ENCODE measurements around the gene OVOL1. TPM values are rescaled to one million over a fixed set of nuclear protein-coding genes. Genes with fewer than 3 reads are reported as not detected.

OVOL1 gene
- total and polyA plus RNA-seq, 2 experiments from 2014 or later, result 1.5 to 3.3 TPM

DNA sequence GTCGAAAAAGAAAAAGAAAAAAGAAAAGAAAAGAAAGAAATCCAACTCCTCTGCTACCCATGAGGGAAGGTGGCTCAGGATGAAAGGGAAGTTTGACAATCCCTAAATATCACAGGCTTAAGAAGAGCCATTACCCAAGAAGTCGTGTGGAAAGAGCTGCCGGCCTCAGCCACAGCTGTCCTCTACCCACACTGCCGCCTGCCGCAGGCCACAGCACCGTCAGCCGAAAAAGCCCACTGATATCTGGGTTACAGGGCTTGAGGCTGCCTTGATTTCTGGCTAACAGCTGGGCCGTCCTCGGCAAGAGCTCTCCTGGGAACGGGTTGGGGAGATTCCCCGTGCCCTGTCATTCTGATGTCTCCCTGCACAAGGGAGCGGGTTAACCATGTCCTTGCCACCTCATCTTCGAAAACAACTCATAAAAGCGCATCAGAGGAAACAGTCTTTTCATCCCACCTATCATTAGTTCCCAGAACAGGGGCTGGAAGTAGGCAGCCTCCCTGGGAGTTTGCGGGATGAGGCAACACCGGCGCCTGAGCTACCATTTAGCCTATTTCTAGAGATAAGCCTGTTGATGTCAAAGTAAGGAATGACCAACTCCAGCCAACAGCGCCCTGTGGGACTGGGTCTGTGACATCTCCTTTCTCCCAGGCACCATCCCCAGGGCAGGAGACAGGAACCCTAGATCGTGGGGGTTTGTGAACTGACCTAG is 25.1 kb downstream of the OVOL1 start (continued):
- TF ChIP-seq, protein P1, sequence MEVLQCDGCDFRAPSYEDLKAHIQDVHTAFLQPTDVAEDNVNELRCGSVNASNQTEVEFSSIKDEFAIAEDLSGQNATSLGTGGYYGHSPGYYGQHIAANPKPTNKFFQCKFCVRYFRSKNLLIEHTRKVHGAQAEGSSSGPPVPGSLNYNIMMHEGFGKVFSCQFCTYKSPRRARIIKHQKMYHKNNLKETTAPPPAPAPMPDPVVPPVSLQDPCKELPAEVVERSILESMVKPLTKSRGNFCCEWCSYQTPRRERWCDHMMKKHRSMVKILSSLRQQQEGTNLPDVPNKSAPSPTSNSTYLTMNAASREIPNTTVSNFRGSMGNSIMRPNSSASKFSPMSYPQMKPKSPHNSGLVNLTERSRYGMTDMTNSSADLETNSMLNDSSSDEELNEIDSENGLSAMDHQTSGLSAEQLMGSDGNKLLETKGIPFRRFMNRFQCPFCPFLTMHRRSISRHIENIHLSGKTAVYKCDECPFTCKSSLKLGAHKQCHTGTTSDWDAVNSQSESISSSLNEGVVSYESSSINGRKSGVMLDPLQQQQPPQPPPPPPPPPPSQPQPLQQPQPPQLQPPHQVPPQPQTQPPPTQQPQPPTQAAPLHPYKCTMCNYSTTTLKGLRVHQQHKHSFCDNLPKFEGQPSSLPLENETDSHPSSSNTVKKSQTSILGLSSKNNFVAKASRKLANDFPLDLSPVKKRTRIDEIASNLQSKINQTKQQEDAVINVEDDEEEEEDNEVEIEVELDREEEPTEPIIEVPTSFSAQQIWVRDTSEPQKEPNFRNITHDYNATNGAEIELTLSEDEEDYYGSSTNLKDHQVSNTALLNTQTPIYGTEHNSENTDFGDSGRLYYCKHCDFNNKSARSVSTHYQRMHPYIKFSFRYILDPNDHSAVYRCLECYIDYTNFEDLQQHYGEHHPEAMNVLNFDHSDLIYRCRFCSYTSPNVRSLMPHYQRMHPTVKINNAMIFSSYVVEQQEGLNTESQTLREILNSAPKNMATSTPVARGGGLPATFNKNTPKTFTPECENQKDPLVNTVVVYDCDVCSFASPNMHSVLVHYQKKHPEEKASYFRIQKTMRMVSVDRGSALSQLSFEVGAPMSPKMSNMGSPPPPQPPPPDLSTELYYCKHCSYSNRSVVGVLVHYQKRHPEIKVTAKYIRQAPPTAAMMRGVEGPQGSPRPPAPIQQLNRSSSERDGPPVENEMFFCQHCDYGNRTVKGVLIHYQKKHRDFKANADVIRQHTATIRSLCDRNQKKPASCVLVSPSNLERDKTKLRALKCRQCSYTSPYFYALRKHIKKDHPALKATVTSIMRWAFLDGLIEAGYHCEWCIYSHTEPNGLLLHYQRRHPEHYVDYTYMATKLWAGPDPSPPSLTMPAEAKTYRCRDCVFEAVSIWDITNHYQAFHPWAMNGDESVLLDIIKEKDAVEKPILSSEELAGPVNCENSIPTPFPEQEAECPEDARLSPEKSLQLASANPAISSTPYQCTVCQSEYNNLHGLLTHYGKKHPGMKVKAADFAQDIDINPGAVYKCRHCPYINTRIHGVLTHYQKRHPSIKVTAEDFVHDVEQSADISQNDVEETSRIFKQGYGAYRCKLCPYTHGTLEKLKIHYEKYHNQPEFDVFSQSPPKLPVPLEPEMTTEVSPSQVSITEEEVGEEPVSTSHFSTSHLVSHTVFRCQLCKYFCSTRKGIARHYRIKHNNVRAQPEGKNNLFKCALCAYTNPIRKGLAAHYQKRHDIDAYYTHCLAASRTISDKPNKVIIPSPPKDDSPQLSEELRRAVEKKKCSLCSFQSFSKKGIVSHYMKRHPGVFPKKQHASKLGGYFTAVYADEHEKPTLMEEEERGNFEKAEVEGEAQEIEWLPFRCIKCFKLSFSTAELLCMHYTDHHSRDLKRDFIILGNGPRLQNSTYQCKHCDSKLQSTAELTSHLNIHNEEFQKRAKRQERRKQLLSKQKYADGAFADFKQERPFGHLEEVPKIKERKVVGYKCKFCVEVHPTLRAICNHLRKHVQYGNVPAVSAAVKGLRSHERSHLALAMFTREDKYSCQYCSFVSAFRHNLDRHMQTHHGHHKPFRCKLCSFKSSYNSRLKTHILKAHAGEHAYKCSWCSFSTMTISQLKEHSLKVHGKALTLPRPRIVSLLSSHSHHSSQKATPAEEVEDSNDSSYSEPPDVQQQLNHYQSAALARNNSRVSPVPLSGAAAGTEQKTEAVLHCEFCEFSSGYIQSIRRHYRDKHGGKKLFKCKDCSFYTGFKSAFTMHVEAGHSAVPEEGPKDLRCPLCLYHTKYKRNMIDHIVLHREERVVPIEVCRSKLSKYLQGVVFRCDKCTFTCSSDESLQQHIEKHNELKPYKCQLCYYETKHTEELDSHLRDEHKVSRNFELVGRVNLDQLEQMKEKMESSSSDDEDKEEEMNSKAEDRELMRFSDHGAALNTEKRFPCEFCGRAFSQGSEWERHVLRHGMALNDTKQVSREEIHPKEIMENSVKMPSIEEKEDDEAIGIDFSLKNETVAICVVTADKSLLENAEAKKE (CRISPR knock-in tag; IDR thresholded peaks at IDR 0.05), result no peak

DNA sequence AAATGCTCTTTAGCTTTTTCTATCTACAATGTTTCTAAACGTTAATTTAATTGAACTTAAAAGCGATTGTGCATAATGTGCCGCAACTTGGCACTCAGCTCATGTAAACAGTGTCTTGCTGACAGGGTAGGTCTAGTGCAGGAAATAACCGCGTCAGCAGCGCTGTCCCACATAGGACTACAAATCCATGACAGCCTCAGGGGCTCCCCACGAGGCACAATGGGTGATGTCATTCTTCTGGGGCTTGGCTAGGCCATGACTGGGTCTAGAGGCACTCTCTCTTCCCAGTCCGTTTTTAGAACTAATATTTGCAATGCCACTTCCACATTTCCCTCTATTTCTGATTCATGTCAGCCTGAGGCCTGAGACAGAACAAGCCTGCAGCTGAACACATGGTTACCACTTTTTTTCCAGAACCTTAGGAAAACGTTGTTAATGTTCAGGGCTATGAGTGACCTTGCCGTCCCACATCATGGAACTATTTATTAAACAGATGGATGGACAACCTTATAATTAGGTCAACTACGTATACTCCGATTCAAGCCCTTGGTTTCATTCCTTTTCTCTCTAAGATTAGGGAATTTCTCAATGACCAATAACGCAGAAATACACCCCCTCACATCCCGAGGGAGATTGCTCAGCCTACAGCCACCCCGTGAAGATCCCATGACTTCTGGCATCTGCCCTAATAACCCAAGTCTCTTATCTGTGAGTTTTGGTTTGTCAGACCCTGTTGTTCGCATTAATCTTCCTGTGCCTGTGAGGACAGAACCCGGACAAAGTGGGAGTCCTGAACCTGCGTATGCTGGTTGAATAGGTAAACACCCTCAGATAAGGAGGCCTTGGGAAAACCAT is 27.5 kb downstream of the OVOL1 start:
- H3K27ac Mint-ChIP-seq, result no peak overlapping the region
- H3K4me1 Mint-ChIP-seq, result no peaks in the 10 kb centered on the region
- 0 out of 2 replicates have a peak, but pooled peaks cover 4% of the 10 kb centered on the region for H3F3A ChIP-seq (replicated peaks; ENCODE audit: low read depth)
- TF ChIP-seq, protein P2, sequence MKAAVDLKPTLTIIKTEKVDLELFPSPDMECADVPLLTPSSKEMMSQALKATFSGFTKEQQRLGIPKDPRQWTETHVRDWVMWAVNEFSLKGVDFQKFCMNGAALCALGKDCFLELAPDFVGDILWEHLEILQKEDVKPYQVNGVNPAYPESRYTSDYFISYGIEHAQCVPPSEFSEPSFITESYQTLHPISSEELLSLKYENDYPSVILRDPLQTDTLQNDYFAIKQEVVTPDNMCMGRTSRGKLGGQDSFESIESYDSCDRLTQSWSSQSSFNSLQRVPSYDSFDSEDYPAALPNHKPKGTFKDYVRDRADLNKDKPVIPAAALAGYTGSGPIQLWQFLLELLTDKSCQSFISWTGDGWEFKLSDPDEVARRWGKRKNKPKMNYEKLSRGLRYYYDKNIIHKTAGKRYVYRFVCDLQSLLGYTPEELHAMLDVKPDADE (IDR thresholded peaks at IDR 0.05), result no peak
- TF ChIP-seq EZH2 (IDR thresholded peaks at IDR 0.05; ENCODE audit: low read depth, unreplicated experiment) (no peak), NANOG (IDR thresholded peaks at IDR 0.05; ENCODE audit: borderline replicate concordance) (no peak), STAT1 (IDR thresholded peaks at IDR 0.05; ENCODE audit: unreplicated experiment) (no peak), ZNF331 (CRISPR knock-in tag; IDR thresholded peaks at IDR 0.05; ENCODE audit: low read depth) (no peak), EZH2phosphoT487 (IDR thresholded peaks at IDR 0.05; ENCODE audit: unreplicated experiment) (no peak)
- TF ChIP-seq, protein P3, sequence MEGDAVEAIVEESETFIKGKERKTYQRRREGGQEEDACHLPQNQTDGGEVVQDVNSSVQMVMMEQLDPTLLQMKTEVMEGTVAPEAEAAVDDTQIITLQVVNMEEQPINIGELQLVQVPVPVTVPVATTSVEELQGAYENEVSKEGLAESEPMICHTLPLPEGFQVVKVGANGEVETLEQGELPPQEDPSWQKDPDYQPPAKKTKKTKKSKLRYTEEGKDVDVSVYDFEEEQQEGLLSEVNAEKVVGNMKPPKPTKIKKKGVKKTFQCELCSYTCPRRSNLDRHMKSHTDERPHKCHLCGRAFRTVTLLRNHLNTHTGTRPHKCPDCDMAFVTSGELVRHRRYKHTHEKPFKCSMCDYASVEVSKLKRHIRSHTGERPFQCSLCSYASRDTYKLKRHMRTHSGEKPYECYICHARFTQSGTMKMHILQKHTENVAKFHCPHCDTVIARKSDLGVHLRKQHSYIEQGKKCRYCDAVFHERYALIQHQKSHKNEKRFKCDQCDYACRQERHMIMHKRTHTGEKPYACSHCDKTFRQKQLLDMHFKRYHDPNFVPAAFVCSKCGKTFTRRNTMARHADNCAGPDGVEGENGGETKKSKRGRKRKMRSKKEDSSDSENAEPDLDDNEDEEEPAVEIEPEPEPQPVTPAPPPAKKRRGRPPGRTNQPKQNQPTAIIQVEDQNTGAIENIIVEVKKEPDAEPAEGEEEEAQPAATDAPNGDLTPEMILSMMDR (conservative IDR thresholded peaks at IDR 0.05; ENCODE audit: low read depth in 2 of 2), result no peak

More for the DNA sequence above, 27.5 kb downstream of the OVOL1 start:
- H3K79me2 ChIP-seq (replicated peaks; ENCODE audit: insufficient read depth), result no peaks in the 10 kb centered on the region
- H3K9me3 Mint-ChIP-seq, result no peaks in the 10 kb centered on the region; the same call in 2 of the 3 replicates
- no peak overlapping the region for H3K27ac ChIP-seq (ENCODE audit: low read depth)
- no peak overlapping the region for H2AFZ ChIP-seq
- no peaks in the 10 kb centered on the region for H3K36me3 ChIP-seq (ENCODE audit: insufficient read depth)
- H3K9me2 ChIP-seq (ENCODE audit: insufficient read depth), result no peaks in the 10 kb centered on the region
- no peaks in the 10 kb centered on the region; the same call in 1 of the 3 replicates for H3K36me3 Mint-ChIP-seq (ENCODE audit: low read depth)
- H3K27me3 ChIP-seq (ENCODE audit: insufficient read depth), result peaks cover 12% of the 10 kb centered on the region
- H3K4me3 Mint-ChIP-seq, result no peak overlapping the region
- H3K4me3 ChIP-seq, result no peak overlapping the region
- H3K4me1 ChIP-seq (ENCODE audit: insufficient read depth), result no peaks in the 10 kb centered on the region; the same call in 1 of the 2 replicates
- no peaks in the 10 kb centered on the region for H4K20me1 ChIP-seq (replicated peaks; ENCODE audit: insufficient read depth)
- no peak overlapping the region for H3K4me2 ChIP-seq
- no peak for DNase-seq (ENCODE audit: low spot score)
- H3K27me3 Mint-ChIP-seq (ENCODE audit: insufficient read depth, low read depth, poor library complexity), result peaks cover 12% of the 10 kb centered on the region
- no peak for ATAC-seq

Measured in GM23338 (cell line).